ENCODE results near the gene TNS4.

Gene TNS4

DNA sequence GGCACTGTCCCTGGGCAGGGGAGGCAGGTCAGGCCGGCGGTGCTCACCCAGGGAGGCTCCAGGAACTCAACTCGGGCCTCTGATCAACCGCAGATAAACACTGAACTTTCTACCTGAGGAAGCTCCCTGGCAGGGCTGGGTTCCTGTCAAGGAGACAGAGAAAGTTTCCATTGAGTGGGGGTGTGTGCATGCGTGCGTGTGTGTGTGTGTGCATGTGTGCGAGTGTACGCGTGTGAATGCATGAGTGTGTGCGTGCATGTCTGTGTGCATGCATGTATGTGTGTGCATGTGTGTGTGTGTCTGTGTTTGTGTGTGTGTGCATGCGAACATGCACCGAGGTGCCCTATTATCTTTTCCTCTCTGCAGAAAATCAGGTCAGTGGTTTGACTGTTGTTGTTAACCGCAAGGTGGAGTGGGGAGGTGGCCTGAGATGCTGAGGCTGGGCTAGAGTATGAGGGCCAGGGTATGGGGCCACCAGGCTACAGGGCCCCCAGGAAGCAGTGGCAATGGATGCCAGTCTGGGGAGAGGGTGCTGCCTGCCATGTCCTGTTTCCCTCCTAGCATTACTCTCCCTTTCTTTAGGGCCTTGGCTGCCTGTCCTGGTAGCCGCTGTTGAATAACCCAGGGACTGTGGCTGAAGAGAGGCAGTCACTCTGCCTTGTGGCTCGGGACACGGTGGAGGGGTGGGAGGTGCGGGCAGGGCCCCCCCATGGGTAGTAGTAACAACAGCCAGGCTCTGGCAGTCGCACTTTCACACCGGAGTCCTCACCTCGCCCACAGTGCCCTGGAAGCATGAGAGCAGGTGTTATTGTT is 39.8 kb upstream of the TNS4 start:
- Histone ChIP-seq H3K36me3 (replicated peaks; ENCODE audit: insufficient read depth, low read length) (no peaks in the 10 kb centered on the region), H3K4me3 (ENCODE audit: low read length) (no peak overlapping the region), H3K79me2 (ENCODE audit: low read length) (no peaks in the 10 kb centered on the region), H4K20me1 (ENCODE audit: insufficient read depth, low read length) (no peaks in the 10 kb centered on the region), H3K9me3 (replicated peaks; ENCODE audit: insufficient read depth, low read length) (no peaks in the 10 kb centered on the region), H3K4me1 (ENCODE audit: low read length) (no peaks in the 10 kb centered on the region), H3K27ac (ENCODE audit: low read length) (no peak overlapping the region), H3K9ac (ENCODE audit: low read length) (no peak overlapping the region), H3K27me3 (replicated peaks; ENCODE audit: insufficient read depth, low read length) (peaks cover 8% of the 10 kb centered on the region), H3K9me2 (replicated peaks; ENCODE audit: insufficient read depth, low read length) (no peaks in the 10 kb centered on the region), H3F3A (ENCODE audit: insufficient read depth, low read length) (no peaks in the 10 kb centered on the region), H2AFZ (ENCODE audit: low read length) (no peak overlapping the region), H3K4me2 (ENCODE audit: low read depth, low read length) (no peak overlapping the region)
- TF ChIP-seq, protein P1, sequence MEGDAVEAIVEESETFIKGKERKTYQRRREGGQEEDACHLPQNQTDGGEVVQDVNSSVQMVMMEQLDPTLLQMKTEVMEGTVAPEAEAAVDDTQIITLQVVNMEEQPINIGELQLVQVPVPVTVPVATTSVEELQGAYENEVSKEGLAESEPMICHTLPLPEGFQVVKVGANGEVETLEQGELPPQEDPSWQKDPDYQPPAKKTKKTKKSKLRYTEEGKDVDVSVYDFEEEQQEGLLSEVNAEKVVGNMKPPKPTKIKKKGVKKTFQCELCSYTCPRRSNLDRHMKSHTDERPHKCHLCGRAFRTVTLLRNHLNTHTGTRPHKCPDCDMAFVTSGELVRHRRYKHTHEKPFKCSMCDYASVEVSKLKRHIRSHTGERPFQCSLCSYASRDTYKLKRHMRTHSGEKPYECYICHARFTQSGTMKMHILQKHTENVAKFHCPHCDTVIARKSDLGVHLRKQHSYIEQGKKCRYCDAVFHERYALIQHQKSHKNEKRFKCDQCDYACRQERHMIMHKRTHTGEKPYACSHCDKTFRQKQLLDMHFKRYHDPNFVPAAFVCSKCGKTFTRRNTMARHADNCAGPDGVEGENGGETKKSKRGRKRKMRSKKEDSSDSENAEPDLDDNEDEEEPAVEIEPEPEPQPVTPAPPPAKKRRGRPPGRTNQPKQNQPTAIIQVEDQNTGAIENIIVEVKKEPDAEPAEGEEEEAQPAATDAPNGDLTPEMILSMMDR (IDR thresholded peaks at IDR 0.05; ENCODE audit: low read length) = no peak
- TF ChIP-seq EZH2 (optimal IDR thresholded peaks at IDR 0.05; ENCODE audit: low read depth, low read length) = no peak
- no peak for TF ChIP-seq EZH2phosphoT487 (IDR thresholded peaks at IDR 0.05; ENCODE audit: low read length)
- DNase-seq = no peak

DNA sequence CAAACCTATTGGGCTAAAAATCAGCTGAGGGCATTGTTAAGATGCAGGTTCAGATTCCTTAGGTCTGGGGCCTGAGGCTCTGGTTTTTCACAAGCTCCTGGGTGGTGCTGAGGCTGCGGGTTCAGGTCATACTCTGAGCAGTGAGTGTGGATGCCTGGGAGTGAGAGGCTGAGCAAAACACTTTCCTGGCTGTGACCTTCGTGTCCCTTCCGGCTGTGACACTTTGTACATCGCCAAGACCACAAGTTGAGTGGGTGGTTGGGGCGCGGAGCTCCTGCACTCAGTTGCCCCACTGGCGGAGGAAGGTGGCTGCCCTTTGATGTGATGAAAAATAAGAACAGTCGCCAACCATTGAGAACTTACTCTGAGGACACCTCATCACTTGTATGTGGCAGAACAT is 39.0 kb upstream of the TNS4 start:
- Histone ChIP-seq H3K4me3 (ENCODE audit: low read length) (no peak overlapping the region), H4K20me1 (ENCODE audit: insufficient read depth, low read length) (no peaks in the 10 kb centered on the region), H3F3A (ENCODE audit: insufficient read depth, low read length) (no peaks in the 10 kb centered on the region), H3K4me1 (ENCODE audit: low read length) (no peaks in the 10 kb centered on the region), H3K27me3 (replicated peaks; ENCODE audit: insufficient read depth, low read length) (peaks cover 16% of the 10 kb centered on the region), H3K4me2 (ENCODE audit: low read depth, low read length) (no peak overlapping the region), H3K9ac (ENCODE audit: low read length) (no peak overlapping the region), H3K9me2 (replicated peaks; ENCODE audit: insufficient read depth, low read length) (no peaks in the 10 kb centered on the region), H3K9me3 (replicated peaks; ENCODE audit: insufficient read depth, low read length) (no peaks in the 10 kb centered on the region), H3K79me2 (ENCODE audit: low read length) (no peaks in the 10 kb centered on the region), H2AFZ (ENCODE audit: low read length) (no peak overlapping the region), H3K27ac (ENCODE audit: low read length) (no peak overlapping the region), H3K36me3 (replicated peaks; ENCODE audit: insufficient read depth, low read length) (no peaks in the 10 kb centered on the region)
- TF ChIP-seq EZH2phosphoT487 (IDR thresholded peaks at IDR 0.05; ENCODE audit: low read length) = no peak
- TF ChIP-seq EZH2 (optimal IDR thresholded peaks at IDR 0.05; ENCODE audit: low read depth, low read length) = no peak
- TF ChIP-seq, protein P1 (IDR thresholded peaks at IDR 0.05; ENCODE audit: low read length) = no peak
- no peak for DNase-seq

DNA sequence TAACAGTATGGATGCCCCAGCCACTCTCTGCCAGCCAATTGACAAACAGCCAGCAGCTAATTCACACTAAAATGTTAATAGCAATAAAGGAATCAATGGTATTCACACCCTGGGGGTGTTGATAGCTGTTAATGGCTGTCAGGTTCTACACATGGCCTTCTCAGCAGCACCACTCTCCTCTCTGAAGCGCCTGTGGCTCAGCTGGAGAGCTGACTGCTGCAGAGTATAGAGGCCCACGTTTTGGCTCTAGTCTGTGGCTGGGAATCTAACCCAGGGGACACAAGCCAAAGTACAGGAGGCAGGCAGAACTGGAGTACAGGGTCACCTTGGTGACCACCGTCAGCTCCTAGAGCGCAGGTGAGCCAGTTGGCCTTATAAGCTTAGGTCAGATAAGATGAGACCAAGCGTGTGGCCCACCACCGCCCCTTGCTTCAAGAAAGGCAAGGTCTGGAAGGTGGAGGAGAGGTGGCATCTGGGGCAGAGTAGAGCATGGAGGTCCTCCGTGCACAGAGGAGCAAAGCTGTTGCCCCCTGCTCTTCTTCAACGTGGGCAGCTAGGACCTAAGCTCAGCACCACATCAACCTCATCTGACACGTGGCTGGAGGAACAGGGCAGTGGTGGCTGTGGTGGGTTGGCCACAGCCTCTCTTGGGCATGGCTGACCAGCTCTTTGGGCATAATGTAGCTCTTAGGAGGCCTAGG is 38.4 kb upstream of the TNS4 start:
- Histone ChIP-seq H3K4me3 (ENCODE audit: low read length) (no peak overlapping the region), H3K36me3 (replicated peaks; ENCODE audit: insufficient read depth, low read length) (no peaks in the 10 kb centered on the region), H3K9me2 (replicated peaks; ENCODE audit: insufficient read depth, low read length) (no peaks in the 10 kb centered on the region), H2AFZ (ENCODE audit: low read length) (no peak overlapping the region), H3K4me1 (ENCODE audit: low read length) (no peaks in the 10 kb centered on the region), H3K9ac (ENCODE audit: low read length) (no peak overlapping the region), H3K27ac (ENCODE audit: low read length) (no peak overlapping the region), H4K20me1 (ENCODE audit: insufficient read depth, low read length) (no peaks in the 10 kb centered on the region), H3F3A (ENCODE audit: insufficient read depth, low read length) (no peaks in the 10 kb centered on the region), H3K27me3 (replicated peaks; ENCODE audit: insufficient read depth, low read length) (peaks cover 21% of the 10 kb centered on the region), H3K9me3 (replicated peaks; ENCODE audit: insufficient read depth, low read length) (no peaks in the 10 kb centered on the region), H3K4me2 (ENCODE audit: low read depth, low read length) (no peak overlapping the region), H3K79me2 (ENCODE audit: low read length) (no peaks in the 10 kb centered on the region)
- no peak for DNase-seq
- TF ChIP-seq EZH2 (optimal IDR thresholded peaks at IDR 0.05; ENCODE audit: low read depth, low read length) = no peak
- TF ChIP-seq EZH2phosphoT487 (IDR thresholded peaks at IDR 0.05; ENCODE audit: low read length) = no peak
- TF ChIP-seq, protein P1 (IDR thresholded peaks at IDR 0.05; ENCODE audit: low read length) = no peak
